Tibial nerve (tissue), 3 donors: ENCODE measurements around the gene RAB3B.

ENCODE experiments used
- CTCF ChIP-seq, 5 experiments: fragments of 200-600 bp in 3 of 5; fragments of 450-650 bp in 2 of 5; sonication (generic) in 3 of 5; IDR thresholded peaks; one replicate each; pipeline ENCODE4 v1.5.1; 2016 to 2019; ENCODE audit warnings: antibody characterized with exemption in 5 of 5, mild to moderate bottlenecking in 3 of 5, moderate library complexity in 2 of 5
- POLR2A ChIP-seq, 2 donors: fragments of 450-650 bp; IDR thresholded peaks; one replicate each; pipeline ENCODE4 v1.6.1; 2017; ENCODE audit warnings: antibody characterized with exemption in 2 of 2, mild to moderate bottlenecking in 2 of 2, moderate library complexity in 2 of 2

DNA sequence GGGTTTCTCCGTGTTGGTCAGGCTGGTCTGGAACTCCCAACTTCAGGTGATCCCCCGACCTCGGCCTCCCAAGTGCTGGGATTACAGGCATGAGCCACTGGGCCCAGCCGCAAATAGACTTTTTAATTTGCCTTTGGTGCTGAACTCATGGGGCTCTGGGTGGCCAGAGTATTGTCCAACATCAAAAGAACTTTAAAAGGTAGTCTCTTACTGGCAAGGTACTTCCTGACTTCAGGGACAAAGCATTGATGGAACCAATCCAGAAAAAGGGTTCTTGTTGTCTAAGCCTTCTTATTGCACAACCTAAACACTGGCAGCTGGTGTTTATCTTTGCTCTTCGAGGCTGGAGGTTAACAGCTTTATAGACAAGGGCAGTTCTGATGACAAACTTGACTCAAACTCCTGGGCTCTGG lies 46.9 kb upstream of the RAB3B start:
- TF ChIP-seq CTCF (IDR thresholded peaks at IDR 0.05) (no peak), POLR2A (IDR thresholded peaks at IDR 0.05) (no peak)
